Subcutaneous adipose tissue (tissue), 4 donors: ENCODE measurements around the gene TMEM74B. TPM values are rescaled to one million over a fixed set of nuclear protein-coding genes. Genes with fewer than 3 reads are reported as not detected.

Experiments
- total RNA-seq, 4 donors: library from RNA; depleted of rRNA; stranded (reverse); fragments of >200 nt; gene quantifications; one replicate each; pipeline ENCODE4 v1.1.0, GENCODE V29; 2016
- TF ChIP-seq, protein P1 (sequence below): fragments of 450-650 bp; IDR thresholded peaks from one replicate; pipeline ENCODE4 v1.5.1; 2016; ENCODE audit warnings: low read depth, mild to moderate bottlenecking, control low read depth, antibody characterized with exemption, moderate library complexity

The TMEM74B gene
- total RNA-seq, 4 donors from 2014 or later, result 1.1 to 2.1 TPM; not detected in 2

DNA sequence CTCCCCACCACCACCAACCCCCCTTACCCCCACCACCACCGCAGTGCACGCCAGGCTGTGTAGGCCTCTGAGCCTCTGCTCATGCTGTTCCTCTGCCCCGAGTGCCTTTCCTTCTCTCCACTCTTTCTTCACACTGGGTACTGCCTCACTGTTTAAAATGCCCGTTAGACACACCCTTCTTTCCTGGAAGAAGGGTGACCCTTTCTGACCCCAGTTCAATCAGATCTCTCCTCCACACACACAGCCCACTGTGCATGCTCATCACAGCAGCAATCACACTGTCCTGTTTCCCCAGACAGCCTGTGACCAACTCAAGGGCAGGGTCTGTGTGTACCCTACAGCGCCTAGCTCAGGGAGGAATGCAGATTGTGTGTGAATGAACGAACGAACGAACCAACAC lies 10.0 kb downstream of the TMEM74B start:
- TF ChIP-seq, protein P1, sequence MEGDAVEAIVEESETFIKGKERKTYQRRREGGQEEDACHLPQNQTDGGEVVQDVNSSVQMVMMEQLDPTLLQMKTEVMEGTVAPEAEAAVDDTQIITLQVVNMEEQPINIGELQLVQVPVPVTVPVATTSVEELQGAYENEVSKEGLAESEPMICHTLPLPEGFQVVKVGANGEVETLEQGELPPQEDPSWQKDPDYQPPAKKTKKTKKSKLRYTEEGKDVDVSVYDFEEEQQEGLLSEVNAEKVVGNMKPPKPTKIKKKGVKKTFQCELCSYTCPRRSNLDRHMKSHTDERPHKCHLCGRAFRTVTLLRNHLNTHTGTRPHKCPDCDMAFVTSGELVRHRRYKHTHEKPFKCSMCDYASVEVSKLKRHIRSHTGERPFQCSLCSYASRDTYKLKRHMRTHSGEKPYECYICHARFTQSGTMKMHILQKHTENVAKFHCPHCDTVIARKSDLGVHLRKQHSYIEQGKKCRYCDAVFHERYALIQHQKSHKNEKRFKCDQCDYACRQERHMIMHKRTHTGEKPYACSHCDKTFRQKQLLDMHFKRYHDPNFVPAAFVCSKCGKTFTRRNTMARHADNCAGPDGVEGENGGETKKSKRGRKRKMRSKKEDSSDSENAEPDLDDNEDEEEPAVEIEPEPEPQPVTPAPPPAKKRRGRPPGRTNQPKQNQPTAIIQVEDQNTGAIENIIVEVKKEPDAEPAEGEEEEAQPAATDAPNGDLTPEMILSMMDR, result no peak

DNA sequence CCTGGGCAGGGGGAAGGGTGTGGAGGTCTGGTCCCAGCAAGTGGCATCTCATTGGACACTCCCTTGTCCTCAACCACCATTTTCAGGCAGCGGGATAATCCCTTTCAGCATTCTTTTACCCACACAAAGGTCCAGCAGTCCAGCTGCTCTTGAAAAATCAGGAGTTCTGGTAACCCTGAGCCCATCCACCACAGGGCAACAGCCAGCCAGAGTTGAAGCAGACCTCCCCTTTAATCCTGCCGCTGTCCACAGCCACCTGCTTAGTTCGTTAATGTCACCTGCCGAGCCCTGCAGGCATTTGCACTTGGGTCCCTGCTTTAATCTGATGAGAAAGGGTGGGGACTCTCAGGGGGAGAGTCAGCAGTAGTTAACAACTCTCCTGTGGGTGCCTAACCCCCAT lies 11.1 kb downstream of the TMEM74B start:
- TF ChIP-seq, protein P1, result no peak

DNA sequence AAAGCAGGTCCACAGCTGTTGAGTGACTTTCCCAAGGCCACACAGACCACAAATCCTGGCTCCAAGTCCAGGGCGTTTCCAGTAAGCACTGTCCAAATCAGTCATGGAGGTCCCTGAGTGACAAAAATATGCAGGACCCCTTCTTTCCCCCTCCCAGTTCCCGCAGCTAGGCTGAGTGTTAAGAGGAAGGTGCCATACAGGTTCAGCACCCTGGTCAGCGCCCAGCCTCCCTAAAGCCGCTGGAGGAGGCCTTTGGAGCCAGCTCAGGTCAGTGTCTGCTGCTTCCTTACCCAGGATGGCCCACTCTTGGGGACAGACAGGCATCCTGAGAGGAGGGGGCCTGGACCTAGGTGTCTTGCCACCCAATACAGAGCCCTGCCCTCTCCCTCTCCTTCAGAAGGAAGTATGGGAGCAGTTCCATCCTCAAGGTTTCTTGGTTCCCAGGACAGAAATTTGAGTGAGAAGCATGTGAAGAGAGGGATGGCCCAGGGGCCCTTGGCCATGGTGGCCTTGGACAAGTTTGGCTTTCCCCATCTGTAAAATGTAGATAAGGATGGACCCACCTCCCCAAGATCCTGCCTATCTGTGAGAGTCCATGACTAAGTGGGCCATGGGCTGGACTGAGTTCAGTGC lies 13.2 kb downstream of the TMEM74B start:
- TF ChIP-seq, protein P1, result no peak

DNA sequence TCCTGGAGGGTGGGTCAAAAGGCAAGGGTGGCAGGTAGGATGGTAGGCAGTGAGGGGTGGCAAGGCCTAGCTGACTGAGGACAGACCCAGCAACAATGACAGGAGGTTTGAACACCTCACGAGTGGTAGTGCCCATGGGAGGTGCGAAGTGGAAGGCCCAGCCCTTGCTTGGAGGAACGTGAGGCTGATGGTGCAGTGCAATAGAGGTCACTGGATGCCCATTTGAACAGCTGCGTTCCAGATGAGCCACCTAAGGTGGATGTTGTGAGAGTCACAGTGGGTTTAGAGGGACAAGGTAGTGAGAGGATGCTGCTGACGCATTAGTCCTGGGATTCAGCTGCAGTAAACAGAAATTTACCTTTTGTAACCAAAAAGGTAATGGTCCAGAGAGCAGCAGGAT lies 15.6 kb downstream of the TMEM74B start:
- TF ChIP-seq, protein P1, result no peak

DNA sequence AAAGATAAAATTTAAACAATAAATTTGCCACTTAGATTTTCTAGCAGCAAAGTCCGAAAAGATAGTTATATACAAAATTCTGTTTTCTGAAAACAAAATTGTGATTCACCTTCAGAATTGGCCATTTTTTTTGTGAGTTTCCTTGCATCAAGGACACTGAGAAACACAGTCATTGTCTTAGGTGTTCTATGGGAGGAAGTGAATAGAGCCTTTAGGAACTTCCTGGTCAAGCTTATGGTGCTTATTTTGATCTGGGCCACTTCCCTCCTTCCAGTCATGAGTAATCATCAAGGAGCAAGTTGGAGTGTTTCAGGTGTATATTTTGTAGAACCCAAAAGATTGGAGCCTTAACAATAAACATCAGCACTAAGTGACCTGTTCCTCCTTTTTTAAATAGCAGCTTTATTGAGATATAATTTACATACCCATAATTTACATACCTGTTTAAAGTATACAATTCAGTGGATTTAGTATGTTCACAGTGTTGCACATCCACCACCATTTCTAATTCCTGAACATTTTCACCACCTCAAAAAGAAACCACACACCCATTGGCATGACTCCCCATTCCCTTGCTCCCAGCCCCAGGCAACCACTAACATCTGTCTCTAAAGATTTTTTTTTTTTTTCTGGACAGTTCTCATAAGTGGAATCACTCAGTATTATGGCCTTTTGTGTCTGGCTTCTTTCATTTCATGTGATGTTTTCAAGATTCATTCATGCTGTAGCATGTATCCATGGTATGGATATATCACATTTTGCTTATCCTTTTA lies 17.6 kb downstream of the TMEM74B start:
- TF ChIP-seq, protein P1, result no peak

DNA sequence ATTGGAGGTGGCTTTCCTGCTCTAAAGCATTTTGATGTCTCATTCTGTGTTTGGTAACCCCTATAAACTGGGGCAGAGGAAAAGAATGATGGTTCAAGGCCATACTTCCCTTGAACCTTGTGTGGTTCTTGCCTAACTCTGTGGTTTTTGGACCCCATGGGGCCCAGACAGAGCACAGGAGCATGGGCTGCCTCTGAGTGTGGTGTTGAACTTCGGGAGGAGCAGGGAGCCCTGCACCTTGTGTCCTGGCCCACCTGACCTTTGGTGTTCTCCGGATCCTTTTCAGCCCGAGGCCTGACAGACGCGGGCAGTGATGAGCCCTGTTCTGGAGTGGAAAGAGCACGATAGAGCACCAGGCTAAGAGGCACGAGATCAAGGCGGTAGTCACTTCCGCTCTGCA lies 18.8 kb downstream of the TMEM74B start:
- TF ChIP-seq, protein P1, result no peak

DNA sequence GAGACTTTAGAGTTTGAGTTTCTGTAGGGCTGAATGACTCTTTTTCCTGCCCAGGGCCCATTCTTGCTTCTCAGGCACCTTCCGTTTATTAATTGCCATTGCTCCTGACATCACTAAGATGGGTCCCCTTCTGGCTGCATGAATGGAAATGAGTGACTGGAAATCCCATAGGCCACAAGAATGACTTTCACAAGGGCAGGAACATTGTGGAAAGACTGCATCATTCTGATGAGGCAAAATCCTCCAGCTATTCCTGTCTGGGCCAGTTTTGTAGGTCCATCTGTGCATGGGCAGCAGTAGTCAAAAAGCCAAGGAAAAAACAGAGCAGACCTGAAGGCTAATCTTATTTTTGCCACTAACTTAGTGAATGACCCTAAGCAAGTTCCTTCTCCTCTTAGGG lies 19.3 kb downstream of the TMEM74B start:
- TF ChIP-seq, protein P1, result no peak
